Glutamatergic neuron (in vitro differentiated cells): ENCODE data around the gene CMPK1. TPM values are rescaled to one million over a fixed set of nuclear protein-coding genes. Genes with fewer than 3 reads are reported as not detected.
"Not testable (repeated sequence)": the region's sequence is repeated elsewhere in the genome, so short reads cannot be mapped to it uniquely, and the experiment has no call there.

Experiments used
- DNase-seq: peaks from one replicate; pipeline ENCODE4 v3.0.0; 2022
- H3K27ac Mint-ChIP-seq: one replicate; pipeline ENCODE4 v1.8.0; 2020; ENCODE audit warnings: mild to moderate bottlenecking, mixed read lengths, inconsistent platforms; ENCODE audit not compliant: unreplicated experiment
- H3K27me3 Mint-ChIP-seq: one replicate; pipeline ENCODE4 v1.8.0; 2020; ENCODE audit warnings: mild to moderate bottlenecking, moderate library complexity, mixed read lengths, inconsistent platforms; ENCODE audit not compliant: unreplicated experiment
- H3K36me3 Mint-ChIP-seq: one replicate; pipeline ENCODE4 v1.8.0; 2020; ENCODE audit warnings: mild to moderate bottlenecking, mixed read lengths, inconsistent platforms; ENCODE audit not compliant: unreplicated experiment
- H3K4me1 Mint-ChIP-seq: one replicate; pipeline ENCODE4 v1.8.0; 2020; ENCODE audit warnings: mild to moderate bottlenecking, low read depth, mixed read lengths, inconsistent platforms; ENCODE audit not compliant: unreplicated experiment
- H3K4me3 Mint-ChIP-seq: one replicate; pipeline ENCODE4 v1.8.0; 2020; ENCODE audit warnings: mild to moderate bottlenecking, mixed read lengths, inconsistent platforms; ENCODE audit not compliant: unreplicated experiment
- H3K9me3 Mint-ChIP-seq: one replicate; pipeline ENCODE4 v1.8.0; 2020; ENCODE audit warnings: mild to moderate bottlenecking, moderate library complexity, mixed read lengths, inconsistent platforms; ENCODE audit not compliant: unreplicated experiment
- CTCF ChIP-seq: fragments of 200-600 bp; sonication (generic); IDR thresholded peaks from one replicate; pipeline ENCODE4 v1.5.0; 2021; ENCODE audit not compliant: partially characterized antibody, unreplicated experiment
- long read RNA-seq: library from polyadenylated mRNA; unstranded; transcript quantifications from one replicate; pipeline ENCODE4 v2.0.0, GENCODE V29; 2020; ENCODE audit not compliant: unreplicated experiment
- total RNA-seq: library from RNA; stranded (reverse); fragmentation: NEBNext Ultra II Directional; extraction: Animal tissue kit (Norgen Biotek cat#: 25700); gene quantifications from one replicate; pipeline ENCODE4 v1.2.1, GENCODE V29; 2021; ENCODE audit not compliant: unreplicated experiment

The CMPK1 gene, protein sequence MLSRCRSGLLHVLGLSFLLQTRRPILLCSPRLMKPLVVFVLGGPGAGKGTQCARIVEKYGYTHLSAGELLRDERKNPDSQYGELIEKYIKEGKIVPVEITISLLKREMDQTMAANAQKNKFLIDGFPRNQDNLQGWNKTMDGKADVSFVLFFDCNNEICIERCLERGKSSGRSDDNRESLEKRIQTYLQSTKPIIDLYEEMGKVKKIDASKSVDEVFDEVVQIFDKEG
- 60.4 TPM for total RNA-seq
- long read RNA-seq, transcript CMPK1-203 (6 exons, 2,930 nt), result major isoform, 41 of 45 reads
- long read RNA-seq, partial matches to known transcripts, result 0 of 45 reads
- long read RNA-seq, other reads (novel, unspliced or antisense), result 3 of 45 reads

GRCh38 chr1:47333578-47333921 is at the start of gene CMPK1:
Gene CMPK1 (plus strand): TSS chr1:47333790. CDS start chr1:47333946, 156 bp downstream.
- Mint-ChIP-seq H3K27me3 (peaks cover 3% of the 10 kb centered on the region), H3K9me3 (peaks cover 4% of the 10 kb centered on the region), H3K4me1 (peaks cover 7% of the 10 kb centered on the region), H3K4me3 (peak within 1 kb of the TSS; percentile 95), H3K27ac (peak within 1 kb of the TSS; percentile 97), H3K36me3 (no peaks in the 10 kb centered on the region)
- TF ChIP-seq CTCF, result no peak
- DNase-seq, result peak; percentile 86

DNA sequence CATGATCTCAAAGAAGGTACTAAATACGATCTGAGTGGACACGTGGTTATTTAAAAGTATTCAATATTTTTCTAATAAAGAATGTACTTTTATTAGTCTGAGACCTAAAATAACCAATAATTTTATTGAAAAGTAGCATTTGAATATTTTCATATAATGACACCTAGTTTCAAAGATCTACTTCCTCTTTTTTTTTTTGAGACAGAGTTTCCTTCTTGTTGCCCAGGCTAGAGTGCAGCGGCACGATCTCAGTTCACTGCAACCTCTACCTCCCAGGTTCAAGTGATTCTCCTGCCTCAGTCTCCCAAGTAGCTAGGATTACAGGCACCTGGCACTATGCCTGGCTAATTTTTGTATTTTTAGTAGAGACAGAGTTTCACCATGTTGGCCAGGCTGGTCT is 45.5 kb upstream of the CMPK1 start:
- H3K27me3 Mint-ChIP-seq, DNase-seq, H3K36me3 Mint-ChIP-seq, H3K9me3 Mint-ChIP-seq, H3K4me1 Mint-ChIP-seq, H3K27ac Mint-ChIP-seq, H3K4me3 Mint-ChIP-seq: not testable (repeated sequence)

DNA sequence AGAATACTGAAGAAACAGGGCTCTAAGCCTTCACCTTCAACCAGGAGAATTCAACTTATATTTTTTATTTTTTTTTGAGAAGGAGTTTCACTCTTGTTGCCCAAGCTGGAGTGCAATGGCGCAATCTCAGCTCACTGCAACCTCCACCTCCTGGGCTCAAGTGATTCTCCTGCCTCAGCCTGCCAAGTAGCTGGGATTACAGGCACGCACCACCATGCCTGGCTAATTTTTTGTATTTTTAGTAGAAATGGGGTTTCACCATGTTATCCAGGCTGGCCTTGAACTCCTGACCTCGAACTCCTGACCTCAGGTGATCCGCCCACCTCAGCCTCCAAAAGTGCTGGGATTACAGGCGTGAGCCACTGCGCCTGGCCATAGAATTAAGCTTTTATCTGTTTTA is 38.7 kb upstream of the CMPK1 start:
- H3K4me3 Mint-ChIP-seq, DNase-seq, H3K27me3 Mint-ChIP-seq, H3K4me1 Mint-ChIP-seq, H3K27ac Mint-ChIP-seq, H3K9me3 Mint-ChIP-seq, H3K36me3 Mint-ChIP-seq: not testable (repeated sequence)

GRCh38 chr1:47295579-47295978 is 38.0 kb upstream of the CMPK1 start:
- Mint-ChIP-seq H3K4me1 (no peaks in the 10 kb centered on the region), H3K4me3 (no peak overlapping the region), H3K27me3 (no peaks in the 10 kb centered on the region), H3K36me3 (no peaks in the 10 kb centered on the region), H3K9me3 (no peaks in the 10 kb centered on the region), H3K27ac (no peak overlapping the region)
- DNase-seq, result no peak
- TF ChIP-seq CTCF, result no peak

DNA sequence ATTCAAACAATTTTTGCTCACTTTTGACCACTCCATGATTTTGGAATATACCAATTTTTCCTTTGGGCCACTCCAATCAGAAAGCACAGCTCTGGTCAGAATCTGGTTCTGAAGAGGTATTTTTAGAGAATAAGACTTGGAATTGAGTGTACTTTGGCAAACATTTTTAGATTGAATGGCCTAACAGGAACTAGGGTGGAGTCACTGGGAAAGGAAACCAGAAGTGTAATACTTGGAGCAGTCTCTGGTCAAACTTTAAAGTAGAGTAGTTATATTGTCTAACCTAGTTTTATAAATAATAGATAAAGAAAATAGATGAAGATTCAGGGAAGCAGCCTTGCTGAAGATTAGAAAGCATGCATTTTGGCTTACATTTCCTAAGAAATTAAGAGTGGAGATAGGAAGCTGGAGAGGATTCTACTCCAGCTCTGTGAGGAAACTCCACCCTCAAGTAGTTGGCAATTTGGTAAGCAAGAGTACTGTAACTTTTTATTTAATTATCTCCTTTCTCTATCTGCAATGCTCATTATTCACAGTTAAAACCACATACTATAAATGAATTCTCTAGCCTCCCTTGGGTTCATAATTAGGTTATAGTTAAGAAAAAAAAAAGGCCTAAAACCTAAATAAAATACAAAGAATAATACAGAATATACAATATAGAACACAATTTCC is 35.4 kb upstream of the CMPK1 start:
- H3K4me1 Mint-ChIP-seq, result no peaks in the 10 kb centered on the region
- no peak overlapping the region for H3K4me3 Mint-ChIP-seq
- no peak for DNase-seq
- no peaks in the 10 kb centered on the region for H3K27me3 Mint-ChIP-seq
- H3K9me3 Mint-ChIP-seq, result no peaks in the 10 kb centered on the region
- TF ChIP-seq CTCF, result no peak
- H3K36me3 Mint-ChIP-seq, result no peaks in the 10 kb centered on the region
- H3K27ac Mint-ChIP-seq, result no peak overlapping the region

DNA sequence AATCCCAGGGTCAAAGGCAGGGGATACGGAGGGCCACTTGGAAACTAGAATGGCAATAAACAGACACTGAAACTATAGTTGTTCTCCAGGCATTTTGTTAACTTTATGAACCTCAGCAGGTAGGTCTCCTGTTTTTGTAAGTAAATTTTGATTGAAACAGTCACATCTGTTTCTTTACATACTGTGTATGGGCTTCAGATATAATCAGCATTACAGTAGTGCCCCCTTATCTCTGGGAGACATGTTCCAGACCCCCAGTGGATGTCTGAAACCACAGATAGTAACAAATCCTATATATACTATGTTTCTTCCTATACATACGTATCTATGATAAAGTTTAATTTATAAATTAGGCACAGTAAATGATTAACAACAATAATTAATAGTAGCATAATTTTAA is 31.1 kb upstream of the CMPK1 start:
- H3K27me3 Mint-ChIP-seq, result no peaks in the 10 kb centered on the region
- H3K36me3 Mint-ChIP-seq, result no peaks in the 10 kb centered on the region
- no peaks in the 10 kb centered on the region for H3K4me1 Mint-ChIP-seq
- H3K9me3 Mint-ChIP-seq, result no peaks in the 10 kb centered on the region
- no peak for DNase-seq
- H3K4me3 Mint-ChIP-seq, result no peak overlapping the region
- no peak for TF ChIP-seq CTCF
- no peak overlapping the region for H3K27ac Mint-ChIP-seq
